Measurements from ENCODE around the gene FECH.

Gene FECH

DNA sequence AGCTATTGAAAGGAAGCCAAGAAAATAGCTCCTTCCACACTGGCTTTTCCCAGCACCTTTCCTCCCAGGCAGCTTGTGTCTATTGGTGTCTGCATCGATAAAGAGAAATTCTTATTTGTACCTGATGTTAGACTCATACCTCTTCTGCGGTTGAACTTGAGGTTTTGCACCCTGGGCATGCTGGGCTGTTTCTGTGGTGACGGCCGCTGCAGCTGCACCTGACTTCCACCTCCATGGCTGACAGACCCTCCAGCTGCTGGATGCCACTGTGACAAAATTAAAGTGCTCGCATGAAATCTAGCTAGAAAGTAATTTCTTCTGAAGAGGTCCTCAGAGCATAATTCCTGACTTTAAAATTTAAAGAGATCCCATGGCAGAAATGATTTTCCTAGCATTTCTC lies 6.6 kb downstream of the FECH start:
- no peak for DNase-seq

DNA sequence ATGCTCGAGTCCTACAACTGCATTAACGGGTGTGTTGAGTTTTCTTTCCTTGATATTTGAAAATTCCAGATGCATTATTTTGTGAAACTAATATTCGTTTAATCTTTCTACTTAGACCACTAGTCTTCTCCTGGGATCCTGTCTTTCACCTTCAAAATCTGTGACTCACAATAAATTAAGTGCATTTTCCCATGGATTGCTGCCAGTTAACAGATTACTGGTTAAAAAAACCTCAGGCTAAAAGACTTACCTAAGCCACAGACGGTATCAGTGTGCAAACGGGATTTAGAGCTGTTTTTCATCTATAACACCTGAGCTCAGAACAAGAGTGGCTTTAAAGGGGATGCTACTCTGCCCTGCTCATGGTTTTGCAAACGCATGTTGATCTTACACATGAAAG lies 10.2 kb downstream of the FECH start:
- DNase-seq = no peak

DNA sequence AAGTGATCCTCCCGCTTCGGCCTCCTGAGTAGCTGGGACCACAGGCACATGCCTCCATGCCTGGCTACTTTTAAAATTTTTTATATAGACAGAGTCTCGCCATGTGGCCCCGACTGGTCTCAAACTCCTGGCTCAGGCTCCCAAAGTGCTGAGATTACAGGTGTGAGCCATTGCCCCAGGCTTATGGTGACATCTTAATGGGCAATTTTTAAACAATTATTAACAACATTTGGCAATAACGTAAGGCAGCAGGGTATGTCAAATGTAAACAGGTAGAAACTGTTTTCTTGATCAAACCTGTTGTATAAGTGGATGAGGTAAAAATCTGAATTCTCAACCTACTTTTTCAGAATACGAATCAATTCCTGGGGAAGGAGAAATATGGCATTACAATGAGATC lies 11.0 kb downstream of the FECH start:
- no peak for DNase-seq

DNA sequence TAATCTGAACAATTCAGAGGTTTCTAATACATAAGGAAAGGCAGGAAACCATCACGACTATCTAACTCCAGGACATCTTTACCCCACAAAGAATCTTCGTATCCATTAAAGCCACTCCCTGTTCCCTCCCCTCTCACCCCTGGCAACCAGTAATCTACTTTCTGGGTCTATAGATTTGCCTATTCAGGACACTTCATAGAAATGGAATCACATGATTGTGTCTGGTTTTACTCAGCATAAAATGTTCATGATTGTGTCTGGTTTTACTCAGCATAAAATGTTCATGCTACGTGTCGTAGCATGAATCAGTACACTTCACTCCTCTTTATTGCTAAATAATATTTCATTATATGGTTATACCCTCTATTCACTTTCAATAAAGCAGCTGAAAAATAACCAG lies 11.6 kb downstream of the FECH start:
- no peak for DNase-seq

DNA sequence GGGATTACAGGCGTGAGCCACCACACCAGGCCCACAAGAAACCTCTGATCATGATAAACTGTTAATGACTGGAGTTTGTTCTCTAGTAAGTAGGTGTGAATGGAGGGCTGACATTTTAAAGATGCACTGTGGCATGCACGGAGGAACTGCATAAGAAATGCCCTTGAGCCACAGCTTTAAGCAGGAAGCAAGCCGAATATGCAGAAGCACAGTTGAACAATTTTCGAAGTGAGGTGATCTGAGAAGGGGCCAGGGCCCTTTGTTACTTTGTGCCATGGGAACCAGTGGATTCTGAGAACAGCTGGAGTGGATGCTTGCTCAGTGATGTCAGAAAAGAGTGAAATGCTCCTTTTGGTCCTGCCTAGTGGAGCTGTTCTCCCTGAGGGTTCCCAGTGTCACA lies 16.3 kb downstream of the FECH start:
- DNase-seq = no peak

DNA sequence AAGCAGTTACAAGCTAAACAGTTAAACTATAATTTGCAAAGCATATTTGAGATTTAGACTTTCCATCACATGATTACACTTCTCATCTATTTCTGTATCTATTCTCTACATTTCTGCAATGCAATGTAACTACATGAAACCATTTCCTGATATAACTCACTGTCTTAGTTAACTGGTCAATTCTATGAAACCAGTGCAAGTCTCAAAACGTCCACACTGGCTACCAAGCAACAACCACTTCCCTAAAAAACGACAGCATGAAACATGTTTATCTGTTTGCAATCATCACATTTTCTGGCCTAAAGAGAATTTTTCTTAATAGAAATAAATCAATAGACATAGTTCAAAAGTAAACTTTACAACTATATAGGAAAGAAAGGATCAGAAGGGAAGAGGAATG lies 17.4 kb downstream of the FECH start:
- DNase-seq = no peak

DNA sequence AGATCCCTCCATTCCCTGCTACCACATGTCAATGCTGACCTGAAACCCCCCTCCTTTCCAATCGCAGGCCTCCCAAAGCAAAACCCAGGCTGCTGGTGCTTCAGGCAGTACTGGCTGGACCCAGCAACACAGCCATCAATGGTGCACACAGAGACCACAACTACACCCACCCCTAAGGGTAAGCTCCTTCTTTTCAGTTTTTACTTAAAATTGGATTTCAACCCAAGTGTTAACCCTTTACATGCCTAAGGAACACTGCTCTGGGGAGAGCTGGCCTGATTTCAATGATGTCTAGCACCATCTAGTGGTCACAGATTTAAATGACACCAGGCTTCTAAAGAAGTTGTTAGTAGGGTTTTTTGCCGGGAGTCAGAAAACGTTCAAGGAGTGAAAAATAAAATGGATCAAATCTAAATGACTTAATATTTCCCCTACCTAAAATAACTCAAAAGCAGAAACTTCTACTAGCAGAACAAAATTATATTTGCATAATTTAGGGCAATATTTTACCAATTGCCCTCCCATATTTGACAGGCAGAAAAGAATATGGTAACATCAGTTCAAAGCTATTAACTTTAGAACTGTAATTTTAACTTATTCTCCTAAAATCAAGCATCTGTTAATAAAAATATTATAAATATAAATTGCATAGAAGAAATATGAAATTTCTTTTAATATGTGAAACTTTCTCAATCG lies 24.6 kb downstream of the FECH start:
- no peak for DNase-seq

DNA sequence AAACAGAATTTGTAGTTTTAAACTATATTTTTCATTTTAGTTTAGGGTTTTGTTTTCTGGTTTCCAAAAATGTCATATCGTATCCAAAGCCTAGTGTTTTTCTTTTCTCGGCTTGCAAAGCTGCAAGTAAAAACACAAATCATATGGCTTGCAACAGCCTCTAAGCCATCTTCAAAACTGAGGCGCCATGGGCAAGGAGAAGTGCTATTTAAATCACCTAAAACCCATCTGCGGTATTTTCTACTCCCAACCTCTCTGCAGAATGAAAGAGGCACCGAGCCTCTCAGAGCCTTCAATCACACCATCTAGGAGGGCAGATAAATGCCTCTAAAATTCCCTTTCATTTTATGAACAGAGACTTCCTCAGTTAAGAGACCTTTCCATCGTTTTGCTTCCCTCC lies 25.2 kb downstream of the FECH start:
- no peak for DNase-seq

DNA sequence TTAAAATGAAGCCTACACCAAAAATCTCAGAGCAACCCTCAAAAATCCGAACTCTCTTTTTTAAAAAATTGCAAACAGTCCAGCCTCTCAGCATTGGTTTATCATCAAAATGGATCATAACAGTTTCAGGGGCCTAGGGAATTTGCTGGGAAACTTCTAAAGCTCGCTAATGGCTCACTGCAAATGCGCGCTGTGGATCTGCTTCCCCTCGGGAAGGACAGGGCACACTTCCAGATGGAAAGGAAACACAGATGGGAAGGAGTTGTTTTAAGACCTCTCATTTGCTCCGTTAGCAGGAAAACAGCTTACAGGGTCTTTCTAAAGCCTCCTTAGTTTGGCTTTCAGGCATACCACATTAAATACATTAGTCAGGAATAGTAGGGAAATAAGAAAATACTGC lies 27.2 kb downstream of the FECH start:
- DNase-seq = no peak

DNA sequence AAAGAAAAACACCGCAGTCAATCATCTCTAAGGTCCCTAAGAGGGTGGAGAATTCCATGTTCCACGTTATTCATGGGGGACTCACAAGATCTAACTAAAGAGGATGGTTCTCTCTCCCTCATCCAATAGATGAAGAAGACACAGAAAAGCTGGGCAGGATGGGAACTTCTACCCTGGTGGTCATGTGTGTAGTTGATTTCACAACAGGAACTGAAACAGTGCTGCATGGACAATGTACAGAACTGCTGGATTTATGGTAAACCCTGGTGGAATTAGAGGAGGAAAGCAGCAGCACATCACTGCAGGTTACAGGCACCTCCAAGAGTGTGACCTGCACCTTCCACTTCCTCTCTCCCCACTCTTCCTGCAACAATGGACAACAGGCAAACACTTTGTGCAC lies 31.4 kb downstream of the FECH start:
- DNase-seq = no peak

DNA sequence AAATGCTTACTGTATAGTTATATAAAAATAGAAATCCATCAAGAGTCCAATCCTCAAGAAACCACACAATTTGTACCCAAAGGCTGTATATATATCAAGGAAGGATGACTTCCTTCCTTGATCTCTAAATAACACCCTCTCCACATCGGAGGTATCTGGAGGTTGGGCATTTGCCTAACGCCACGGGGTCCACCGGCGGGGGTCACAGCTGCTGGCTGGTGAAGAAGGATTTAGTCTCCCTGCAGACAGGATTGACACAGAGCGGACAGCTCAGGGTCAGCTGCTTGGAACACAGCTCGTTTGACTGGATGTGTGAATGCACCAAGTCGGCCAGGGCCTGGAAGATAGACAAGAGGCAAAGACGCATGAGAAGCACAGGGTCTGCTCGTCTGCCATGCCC lies 36.0 kb downstream of the FECH start:
- no peak for DNase-seq

DNA sequence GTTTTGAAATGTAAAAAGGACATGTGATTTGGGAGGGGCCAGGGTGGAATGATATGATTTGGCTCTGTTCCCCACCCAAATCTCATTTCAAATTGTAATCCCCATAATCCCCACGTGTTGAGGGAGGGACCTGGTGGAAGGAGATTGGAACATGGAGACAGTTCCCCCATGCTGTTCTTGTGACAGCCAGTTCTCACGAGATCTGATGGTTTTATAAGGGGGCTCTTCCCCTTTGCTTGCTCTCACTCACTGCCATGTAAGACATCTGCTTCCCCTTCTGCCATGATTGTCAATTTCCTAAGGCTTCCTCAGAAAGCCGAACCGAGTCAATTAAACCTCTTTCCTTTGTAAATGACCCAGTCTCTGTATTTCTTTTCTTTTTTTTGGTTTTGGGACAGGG lies 39.2 kb downstream of the FECH start:
- DNase-seq = no peak

DNA sequence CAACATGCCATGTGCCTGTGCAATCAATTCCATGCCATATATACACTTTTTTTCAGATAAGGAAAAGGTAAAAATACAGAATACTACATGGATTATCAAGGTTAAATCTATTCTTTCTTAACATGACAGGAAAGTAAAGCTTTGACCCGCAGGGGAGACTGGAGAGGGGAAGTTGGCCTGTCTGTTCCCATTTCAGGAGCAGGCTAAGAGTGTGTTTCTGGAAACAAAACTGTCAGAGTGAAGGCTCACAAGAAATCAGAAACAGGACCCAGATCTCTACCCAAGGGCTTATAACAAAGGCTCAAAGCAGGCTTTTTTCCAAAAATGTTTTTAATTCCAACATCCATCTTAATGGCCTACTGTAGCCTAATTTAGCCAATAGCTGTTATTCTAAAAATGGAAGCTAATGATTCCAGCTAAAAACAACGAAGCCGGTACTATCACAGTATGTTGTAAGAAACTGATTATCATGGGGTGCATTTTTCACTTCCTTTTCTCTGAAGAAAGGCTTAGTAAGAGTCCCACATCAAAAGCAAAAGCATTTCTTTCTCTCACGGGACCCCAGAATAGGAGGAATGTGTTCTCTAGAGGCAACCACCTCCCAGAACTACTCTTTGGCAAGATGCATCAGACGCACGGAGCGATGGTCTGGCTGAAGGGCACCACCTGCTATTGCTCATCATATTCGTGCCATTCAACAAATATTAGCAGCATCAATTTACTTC lies 41.4 kb downstream of the FECH start:
- DNase-seq = no peak

DNA sequence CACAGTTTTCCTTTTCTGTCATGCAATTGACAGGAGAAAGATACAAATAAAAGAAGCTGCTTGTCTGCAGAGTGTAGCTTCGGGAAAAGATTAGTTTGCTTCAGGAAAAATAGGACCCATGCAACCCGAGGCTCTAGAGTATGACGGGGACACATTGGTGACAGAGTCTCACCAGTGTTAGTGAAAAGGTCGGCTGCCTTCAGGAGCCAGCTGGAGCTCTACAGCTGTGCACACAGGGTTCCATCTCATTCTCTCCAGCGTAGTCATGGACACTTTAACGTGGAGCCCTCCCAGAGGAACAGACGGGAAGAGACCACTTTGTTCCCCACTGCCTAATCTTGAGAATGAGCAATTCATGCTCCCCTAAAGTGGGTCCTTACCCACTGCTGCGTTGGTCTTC lies 42.9 kb downstream of the FECH start:
- DNase-seq = no peak

DNA sequence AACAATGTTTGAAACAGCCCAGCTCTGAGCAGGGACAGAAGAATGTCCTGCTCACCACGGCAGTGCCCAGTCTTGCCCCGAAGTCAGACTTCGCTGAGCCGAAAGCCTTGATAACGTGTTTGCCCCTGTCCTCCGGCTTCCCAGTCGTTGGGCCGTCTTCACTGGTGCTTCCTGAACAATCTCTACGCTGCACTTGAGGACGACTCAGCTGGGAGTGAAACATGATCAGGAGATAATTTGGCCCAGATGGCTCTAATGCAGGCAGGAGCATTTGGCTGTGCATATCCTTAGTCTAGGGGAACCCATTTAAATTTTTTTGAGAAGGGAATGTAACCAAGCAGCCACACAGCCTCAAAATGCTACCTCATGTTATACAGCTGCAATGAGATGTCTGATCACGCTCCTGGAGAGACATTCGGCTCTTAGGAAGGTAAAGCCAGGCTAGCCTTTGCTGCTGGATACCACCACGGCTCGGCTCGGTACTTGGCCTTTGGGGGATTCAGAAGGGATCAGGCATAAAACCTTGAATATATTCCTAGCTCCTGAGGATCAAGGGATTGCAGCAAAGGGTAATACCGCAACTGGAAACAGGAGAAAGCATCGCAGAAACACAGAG lies 43.6 kb downstream of the FECH start:
- DNase-seq = no peak

DNA sequence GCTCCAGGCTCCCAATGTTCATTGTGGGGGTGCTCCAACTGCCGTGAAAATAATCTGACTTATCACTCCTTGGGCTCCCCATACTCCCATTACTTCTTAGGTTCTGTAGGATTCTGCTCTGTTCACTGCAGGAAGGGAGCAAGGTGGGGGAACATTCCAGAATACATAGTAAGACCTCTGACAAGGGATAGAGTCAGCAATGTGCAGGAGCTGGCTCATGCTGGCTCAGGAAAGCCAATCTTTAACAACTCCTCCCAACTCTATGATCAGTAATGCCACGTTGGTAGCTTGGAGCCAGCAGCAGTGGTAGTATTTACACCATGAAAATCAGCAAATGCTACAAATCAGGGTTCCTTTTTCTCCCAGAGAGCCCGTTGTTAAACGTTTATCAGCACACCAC lies 44.4 kb downstream of the FECH start:
- DNase-seq = no peak

DNA sequence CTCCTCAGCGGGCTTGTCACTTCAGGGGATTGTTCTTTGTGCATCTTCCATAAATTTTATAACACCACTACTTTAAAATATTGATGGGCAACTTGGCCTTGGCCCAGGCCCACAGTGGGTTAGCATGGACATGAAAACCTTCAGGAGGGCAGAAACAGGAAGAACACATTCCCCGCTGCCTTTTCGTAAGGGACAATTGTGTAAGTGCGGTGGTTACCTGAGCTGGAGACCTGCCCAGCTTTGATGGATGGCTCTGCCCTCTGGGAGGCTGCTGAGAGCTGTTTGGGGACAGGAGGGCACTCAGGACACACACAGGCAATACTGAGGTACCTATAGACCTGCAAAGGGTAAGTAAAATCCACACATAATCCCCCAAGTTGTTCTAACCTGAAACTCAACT lies 46.8 kb downstream of the FECH start:
- no peak for DNase-seq

DNA sequence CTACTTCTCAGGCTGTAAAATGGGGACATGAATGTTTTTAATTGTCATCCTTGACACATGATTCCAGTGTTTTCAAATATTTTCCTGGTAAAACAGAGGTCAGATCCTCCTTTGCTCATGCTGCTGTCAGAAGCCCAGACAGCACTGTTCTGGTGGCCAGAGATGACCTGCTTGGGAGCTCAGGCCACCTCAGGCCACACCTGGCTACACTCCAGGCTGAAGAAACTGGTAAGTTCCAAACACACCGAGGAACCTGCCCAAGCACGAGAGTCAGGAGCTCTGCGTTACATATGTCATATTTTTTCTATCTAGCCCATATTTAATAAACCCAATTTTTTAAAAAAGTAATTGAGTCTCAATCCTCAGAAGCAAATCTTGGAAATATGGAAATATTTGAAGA lies 47.9 kb downstream of the FECH start:
- no peak for DNase-seq

DNA sequence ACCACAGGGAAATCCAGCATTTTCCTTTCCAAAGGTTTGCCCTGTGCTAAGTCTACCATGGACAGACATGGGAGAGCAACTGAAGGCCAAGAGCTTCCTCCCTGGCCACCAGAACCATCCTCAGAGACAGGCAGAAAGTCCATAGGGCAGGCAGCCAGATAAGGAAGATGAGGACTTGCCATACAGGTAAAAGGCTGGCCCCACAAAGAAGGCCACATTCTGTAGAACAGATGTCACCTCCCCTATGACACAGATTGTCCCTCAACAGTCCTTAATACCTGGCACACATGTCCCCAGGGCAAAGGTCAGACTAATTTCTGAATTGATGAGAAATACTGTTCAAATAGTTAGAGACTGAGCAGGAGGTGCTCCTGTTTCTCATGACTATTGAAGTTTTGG lies 52.0 kb downstream of the FECH start:
- no peak for DNase-seq

DNA sequence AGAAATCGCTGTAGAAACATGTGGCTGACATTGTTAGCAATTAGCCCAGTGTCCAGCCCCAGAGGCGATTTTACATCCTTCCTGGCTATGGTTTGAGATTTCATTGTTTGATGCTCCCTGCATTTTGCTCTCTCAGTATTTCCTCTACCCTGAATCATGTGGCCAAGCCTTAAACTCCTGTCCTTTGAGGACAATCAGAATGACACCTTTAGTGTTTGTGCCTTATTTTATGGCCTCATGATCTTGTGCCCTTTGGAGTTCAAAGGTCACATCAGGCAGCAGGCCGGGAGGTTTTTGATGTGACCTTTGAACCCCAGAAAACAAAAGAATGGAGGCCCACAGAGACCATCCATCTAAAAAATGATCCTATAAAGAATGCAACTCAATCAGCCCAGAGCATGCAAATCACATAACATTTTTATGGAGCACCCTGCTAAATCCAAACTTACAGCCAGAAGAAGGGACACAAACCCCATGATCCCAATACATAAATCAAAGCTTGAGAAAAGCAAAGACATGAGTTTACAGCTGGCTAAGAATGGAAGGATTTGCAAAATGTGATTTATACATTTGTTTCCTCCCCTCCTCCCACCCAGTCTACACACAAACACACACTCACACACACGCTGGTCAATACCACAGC lies 52.5 kb downstream of the FECH start:
- no peak for DNase-seq

DNA sequence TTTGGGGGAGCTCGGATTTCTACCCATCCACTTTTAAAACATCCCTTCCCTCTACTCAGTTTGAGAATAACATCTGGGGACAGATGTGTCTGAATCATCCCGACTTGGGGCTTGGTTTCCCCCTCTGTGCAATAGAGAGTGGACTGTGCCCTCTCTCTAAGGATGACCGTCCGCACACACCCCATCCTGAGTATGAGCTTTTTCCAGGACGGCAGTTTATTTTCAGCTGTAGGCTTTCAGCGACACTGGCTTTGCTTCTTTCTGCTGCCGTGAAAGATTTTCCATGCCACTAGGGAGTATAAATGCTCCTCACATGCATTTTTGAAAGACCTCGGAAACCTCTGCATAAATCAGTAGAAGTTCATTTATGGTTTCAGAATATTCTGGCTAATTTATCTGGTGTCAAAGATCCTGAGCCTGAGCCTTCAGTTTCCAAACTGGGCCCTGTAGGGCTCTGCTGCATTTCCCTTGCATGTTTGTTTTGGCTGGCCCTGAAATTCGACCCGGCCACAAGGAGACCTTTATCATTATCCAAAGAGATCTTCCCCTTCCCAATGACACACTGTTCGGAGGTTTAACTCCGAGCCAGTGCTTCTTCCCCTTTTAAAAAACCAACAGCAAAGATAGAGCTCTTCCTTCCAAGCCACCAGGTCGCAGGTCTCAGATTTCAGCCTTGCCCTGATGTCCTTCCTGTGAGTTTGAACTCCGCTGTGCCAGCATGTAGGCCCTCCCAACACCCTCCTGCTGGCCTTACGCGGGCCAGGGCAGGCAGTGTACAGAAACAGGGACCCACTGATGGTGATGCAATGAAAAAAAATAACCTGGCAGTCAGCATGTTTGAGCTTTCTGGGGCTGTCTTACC lies 53.3 kb downstream of the FECH start:
- no peak for DNase-seq

DNA sequence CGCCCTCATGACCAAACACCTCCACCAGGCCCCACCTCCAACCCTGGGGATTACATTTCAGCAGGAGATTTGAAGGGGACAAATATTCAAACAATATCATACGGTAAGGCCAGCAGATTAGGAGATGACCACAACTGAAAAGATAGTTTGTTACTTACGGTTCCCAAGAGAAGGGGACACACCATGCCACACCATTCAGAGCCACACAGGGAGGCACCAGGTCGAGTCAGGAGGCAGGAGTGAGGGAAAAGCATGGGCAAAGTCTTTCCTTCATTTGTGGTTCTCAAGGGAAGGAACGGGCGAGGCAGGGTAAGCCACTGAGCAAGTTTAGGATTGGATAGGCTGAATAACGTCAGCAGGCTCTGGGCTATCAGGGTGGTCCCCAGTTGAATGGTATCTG lies 57.4 kb downstream of the FECH start:
- DNase-seq = no peak
